HepG2 (cell line): ENCODE measurements around the gene ZNF384. TPM values are rescaled to one million over a fixed set of nuclear protein-coding genes. Genes with fewer than 3 reads are reported as not detected.

Source experiments
- AFF4 ChIP-seq: sonication (generic); formaldehyde crosslinking; IDR thresholded peaks from 2 replicates; pipeline ENCODE4 v1.4.0; 2020; ENCODE audit warnings: missing genetic modification reagents
- ATF7-NPFF ChIP-seq: sonication (generic); formaldehyde crosslinking; IDR thresholded peaks from 2 replicates; pipeline ENCODE4 v1.8.1; 2023; ENCODE audit warnings: mild to moderate bottlenecking, low read depth, missing genetic modification reagents, moderate library complexity
- FLYWCH1 ChIP-seq: sonication (generic); formaldehyde crosslinking; IDR thresholded peaks from 2 replicates; pipeline ENCODE4 v1.8.1; 2023; ENCODE audit warnings: mild to moderate bottlenecking, missing genetic modification reagents
- GRHL1 ChIP-seq: sonication (generic); formaldehyde crosslinking; conservative IDR thresholded peaks from 2 replicates; pipeline ENCODE4 v1.8.0; 2022; ENCODE audit warnings: missing genetic modification reagents
- GTF2F1 ChIP-seq: fragments of 150-350 bp; IDR thresholded peaks from 2 replicates; pipeline ENCODE4 v1.6.1; 2014; ENCODE audit warnings: low read length
- HMG20A ChIP-seq: IDR thresholded peaks from 2 replicates; pipeline ENCODE4 v1.6.1; 2016; ENCODE audit warnings: borderline replicate concordance
- HNF1A ChIP-seq, 2 experiments: sonication (generic) in 1 of 2; formaldehyde crosslinking in 1 of 2; IDR thresholded peaks; 2 replicates each; pipeline versions ENCODE4 v1.4.0 to v1.6.1; 2016 to 2020; ENCODE audit warnings: borderline replicate concordance in 1 of 2, low read depth in 1 of 2, mild to moderate bottlenecking in 1 of 2, missing genetic modification reagents in 1 of 2
- IKZF4 ChIP-seq: sonication (generic); formaldehyde crosslinking; IDR thresholded peaks from 2 replicates; pipeline ENCODE4 v1.5.1; 2020; ENCODE audit warnings: borderline replicate concordance, mild to moderate bottlenecking, low read depth, missing genetic modification reagents; ENCODE audit errors: not compliant biosample characterization
- MAFG ChIP-seq: sonication (generic); formaldehyde crosslinking; IDR thresholded peaks from 2 replicates; pipeline ENCODE4 v1.5.1; 2020; ENCODE audit warnings: mild to moderate bottlenecking, missing genetic modification reagents
- MXD3 ChIP-seq: IDR thresholded peaks from 2 replicates; pipeline ENCODE4 v1.6.1; 2016; ENCODE audit warnings: mild to moderate bottlenecking, missing biosample characterization, missing genetic modification reagents
- MXD4 ChIP-seq: IDR thresholded peaks from 2 replicates; pipeline ENCODE4 v1.6.1; 2016; ENCODE audit warnings: mild to moderate bottlenecking, missing biosample characterization, missing genetic modification reagents
- PPARG ChIP-seq: conservative IDR thresholded peaks from 2 replicates; pipeline ENCODE4 v1.6.1; 2016; ENCODE audit warnings: missing biosample characterization, missing genetic modification reagents
- RARA ChIP-seq: IDR thresholded peaks from 2 replicates; pipeline ENCODE4 v1.6.1; 2016; ENCODE audit warnings: missing genetic modification reagents, missing compliant biosample characterization
- TEAD3 ChIP-seq: optimal IDR thresholded peaks from 2 replicates; pipeline ENCODE3; 2016; ENCODE audit warnings: borderline replicate concordance
- ZNF17 ChIP-seq: sonication (generic); formaldehyde crosslinking; IDR thresholded peaks from 2 replicates; pipeline ENCODE4 v1.5.0; 2020; ENCODE audit warnings: mild to moderate bottlenecking, missing genetic modification reagents
- ZNF496 ChIP-seq: sonication (generic); formaldehyde crosslinking; IDR thresholded peaks from 2 replicates; pipeline ENCODE4 v1.8.1; 2023; ENCODE audit warnings: mild to moderate bottlenecking, moderate library complexity, missing genetic modification reagents; ENCODE audit not compliant: insufficient replicate concordance
- ZNF772 ChIP-seq: sonication (generic); formaldehyde crosslinking; IDR thresholded peaks from 2 replicates; pipeline ENCODE4 v1.5.0; 2020; ENCODE audit warnings: mild to moderate bottlenecking, missing genetic modification reagents
- ZNF850 ChIP-seq: sonication (generic); formaldehyde crosslinking; conservative IDR thresholded peaks from 2 replicates; pipeline ENCODE4 v1.9.0; 2021; ENCODE audit warnings: mild to moderate bottlenecking, missing genetic modification reagents
- polyA plus RNA-seq, 8 experiments: library from polyadenylated mRNA; depleted of rRNA in 3 of 8; stranded (reverse) in 7 of 8; unstranded in 1 of 8; fragments of >200 nt; fragmentation: Illumina TruSeq in 4 of 8; extraction: Trizol in 4 of 8; gene quantifications; 2 replicates each; pipeline versions ENCODE4 v1.2.1 to v1.2.3, GENCODE V29; 2011 to 2016; ENCODE audit warnings: low read depth in 4 of 8, missing spikeins in 1 of 8, mixed read lengths in 1 of 8; ENCODE audit not compliant: insufficient read depth in 1 of 8
- total RNA-seq, 5 experiments: library from RNA; depleted of rRNA; stranded (reverse); fragments of >200 nt; fragmentation: Illumina TruSeq; extraction: Trizol; gene quantifications; 2 replicates each; pipeline ENCODE4 v1.2.3, GENCODE V29; 2016; ENCODE audit warnings: low read depth in 1 of 5

The ZNF384 gene
- total and polyA plus RNA-seq, 2 of the 13 experiments (the other 11 are each of a cell fraction or from before 2014, with no cell fraction given) = 23.6 to 55.3 TPM

- TF ChIP-seq MXD3 (CRISPR knock-in tag) (no peak), RARA (CRISPR knock-in tag) (0 out of 2 replicates have a peak, but pooled peaks have one; percentile 3), ZNF850 (no peak), ZNF17 (CRISPR knock-in tag) (no peak), ZNF496 (CRISPR knock-in tag) (no peak), GTF2F1 (0 out of 2 replicates have a peak, but pooled peaks have one; percentile 56), IKZF4 (CRISPR knock-in tag) (no peak), MAFG (no peak), MXD4 (peak; percentile 12; the same call in 1 of the 2 replicates), FLYWCH1 (CRISPR knock-in tag) (no peak), GRHL1 (CRISPR knock-in tag) (no peak), HMG20A (no peak), HNF1A (IDR thresholded peaks at IDR 0.05; ENCODE audit: low read depth) (0 out of 2 replicates have a peak, but pooled peaks have one; percentile 16), HNF1A (CRISPR knock-in tag; IDR thresholded peaks at IDR 0.05; ENCODE audit: borderline replicate concordance) (no peak; the same call in 1 of the 2 replicates), TEAD3 (CRISPR knock-in tag) (peak; percentile 56), AFF4 (no peak), ZNF772 (CRISPR knock-in tag) (peak; percentile 70), PPARG (no peak; the same call in none of the 2 replicates), ATF7-NPFF (CRISPR knock-in tag) (no peak)
Measured at GRCh38 chr12:6688999-6689882, at the start of gene ZNF384 (continued).
